Measurements from ENCODE around the gene LRMDA. TPM values are rescaled to one million over a fixed set of nuclear protein-coding genes. Genes with fewer than 3 reads are reported as not detected.
A peak's percentile ranks its signal among the peaks of the same experiment; 100 is the strongest.

The LRMDA gene
- polyA plus RNA-seq, 2 of the 4 experiments (the other 2 are of a cell fraction) = 4.6 to 5.2 TPM

DNA sequence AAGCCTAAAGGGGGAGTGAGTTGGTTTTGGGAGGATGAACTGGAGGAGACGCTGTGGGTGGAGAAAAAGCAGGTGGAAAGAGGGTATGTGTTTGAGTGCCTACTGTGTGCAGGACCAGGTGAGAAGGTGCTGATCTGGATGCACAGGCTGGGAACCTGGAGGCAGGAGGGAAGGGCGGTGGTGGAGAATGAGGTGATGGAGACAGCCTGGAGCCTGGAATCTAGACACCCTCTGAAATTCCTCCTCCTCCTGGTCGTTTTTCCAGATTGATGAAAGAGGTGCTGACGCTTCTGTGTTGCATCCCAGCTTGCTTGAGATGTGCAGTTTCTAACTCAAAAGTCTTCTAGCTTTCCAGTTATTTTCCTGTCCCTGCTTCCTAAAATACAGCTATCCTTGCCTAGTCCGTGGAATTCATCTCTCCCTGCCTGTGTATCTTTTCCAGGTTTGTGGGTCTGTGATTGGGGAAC is 67.5 kb downstream of the LRMDA start:
- DNase-seq (ENCODE audit: low read depth in 1 of 2, low spot score in 1 of 2) (no peak), ATAC-seq (no peak), FAIRE-seq (no peak)
- POLR2A ChIA-PET = no interaction called here
- no peak overlapping the region for H3K4me3 ChIP-seq
- 62% methylated on average over 5 of the region's 5 CpGs for WGBS (ENCODE audit: missing lambda C conversion rate)
- H3K9me3 ChIP-seq = no peaks in the 10 kb centered on the region
- no peaks in the 10 kb centered on the region for H3K4me1 ChIP-seq
- CTCF ChIA-PET = interaction anchor here (0.6 to 1.1 kb wide), 2 partner anchors 10 to 75 kb away, joined by 4 to 5 read pairs; no protein-coding TSS in a partner anchor
- H3K27ac ChIP-seq = peak overlapping the region in 1 of 2 experiments; percentile 14; a peak in 2 of 6 replicates
- no peak for TF ChIP-seq ZC3H11A (IDR thresholded peaks at IDR 0.05)
- no peak for TF ChIP-seq FOSL2 (IDR thresholded peaks at IDR 0.05)
- TF ChIP-seq FOSL2 (CRISPR knock-in tag; IDR thresholded peaks at IDR 0.05) = no peak
- TF ChIP-seq ZFP36 (IDR thresholded peaks at IDR 0.05; ENCODE audit: borderline replicate concordance, partially characterized antibody) = no peak
- TF ChIP-seq HEYL (CRISPR knock-in tag; IDR thresholded peaks at IDR 0.05) = no peak
- TF ChIP-seq CHD2 (IDR thresholded peaks at IDR 0.05; ENCODE audit: low read length, partially characterized antibody) = no peak
- TF ChIP-seq GATA3 (IDR thresholded peaks at IDR 0.05; ENCODE audit: borderline replicate concordance) = no peak
- TF ChIP-seq, protein P1, sequence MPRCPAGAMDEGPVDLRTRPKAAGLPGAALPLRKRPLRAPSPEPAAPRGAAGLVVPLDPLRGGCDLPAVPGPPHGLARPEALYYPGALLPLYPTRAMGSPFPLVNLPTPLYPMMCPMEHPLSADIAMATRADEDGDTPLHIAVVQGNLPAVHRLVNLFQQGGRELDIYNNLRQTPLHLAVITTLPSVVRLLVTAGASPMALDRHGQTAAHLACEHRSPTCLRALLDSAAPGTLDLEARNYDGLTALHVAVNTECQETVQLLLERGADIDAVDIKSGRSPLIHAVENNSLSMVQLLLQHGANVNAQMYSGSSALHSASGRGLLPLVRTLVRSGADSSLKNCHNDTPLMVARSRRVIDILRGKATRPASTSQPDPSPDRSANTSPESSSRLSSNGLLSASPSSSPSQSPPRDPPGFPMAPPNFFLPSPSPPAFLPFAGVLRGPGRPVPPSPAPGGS (IDR thresholded peaks at IDR 0.05) = no peak
- no peak for TF ChIP-seq PHF8 (IDR thresholded peaks at IDR 0.05; ENCODE audit: borderline replicate concordance, low read depth)
- no peak for TF ChIP-seq TFCP2L1 (CRISPR knock-in tag; IDR thresholded peaks at IDR 0.05)
- TF ChIP-seq, protein P2, sequence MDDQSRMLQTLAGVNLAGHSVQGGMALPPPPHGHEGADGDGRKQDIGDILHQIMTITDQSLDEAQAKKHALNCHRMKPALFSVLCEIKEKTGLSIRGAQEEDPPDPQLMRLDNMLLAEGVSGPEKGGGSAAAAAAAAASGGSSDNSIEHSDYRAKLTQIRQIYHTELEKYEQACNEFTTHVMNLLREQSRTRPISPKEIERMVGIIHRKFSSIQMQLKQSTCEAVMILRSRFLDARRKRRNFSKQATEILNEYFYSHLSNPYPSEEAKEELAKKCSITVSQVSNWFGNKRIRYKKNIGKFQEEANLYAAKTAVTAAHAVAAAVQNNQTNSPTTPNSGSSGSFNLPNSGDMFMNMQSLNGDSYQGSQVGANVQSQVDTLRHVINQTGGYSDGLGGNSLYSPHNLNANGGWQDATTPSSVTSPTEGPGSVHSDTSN (IDR thresholded peaks at IDR 0.05) = no peak
- TF ChIP-seq NR3C1 (IDR thresholded peaks at IDR 0.05) = no peak
- H3K4me2 ChIP-seq = no peak overlapping the region

DNA sequence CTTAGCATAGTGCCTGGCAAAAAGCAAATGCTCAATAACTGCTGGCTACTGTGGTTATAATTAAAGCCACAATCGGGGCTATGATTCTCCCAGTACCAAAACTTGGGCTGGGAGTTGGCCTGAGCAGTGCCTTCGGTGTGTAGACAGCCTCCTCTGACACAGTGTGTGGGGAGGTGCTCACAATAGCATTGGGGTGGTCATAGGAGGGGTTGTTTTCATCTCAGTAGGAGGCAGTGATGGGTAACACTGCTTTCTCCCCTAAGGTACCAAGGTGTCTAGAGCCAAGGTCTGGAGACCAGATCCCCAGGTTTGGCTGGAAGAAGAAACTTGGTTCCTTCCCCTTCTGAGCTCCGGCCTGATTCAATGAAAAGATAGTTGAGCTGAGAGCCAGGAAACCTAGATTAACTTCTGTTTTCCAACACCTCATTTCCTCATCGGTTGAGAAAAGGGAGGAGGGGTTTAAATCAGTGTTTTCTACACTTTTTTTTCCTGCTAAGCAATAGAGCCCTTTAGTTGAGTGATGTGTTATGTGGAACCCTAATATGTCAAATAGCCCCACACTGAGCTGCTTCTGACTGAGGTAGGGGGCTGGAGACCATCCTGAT is 68.2 kb downstream of the LRMDA start:
- 54% methylated on average over 4 of the region's 4 CpGs for WGBS (ENCODE audit: missing lambda C conversion rate)
- FAIRE-seq (no peak), ATAC-seq (no peak), DNase-seq (ENCODE audit: low read depth in 1 of 2, low spot score in 1 of 2) (no peak)
- TF ChIP-seq MYC (IDR thresholded peaks at IDR 0.05; ENCODE audit: borderline replicate concordance, low read length) = no peak
- TF ChIP-seq BHLHE40 (IDR thresholded peaks at IDR 0.05; ENCODE audit: low read depth, low read length) = no peak
- TF ChIP-seq, protein P3, sequence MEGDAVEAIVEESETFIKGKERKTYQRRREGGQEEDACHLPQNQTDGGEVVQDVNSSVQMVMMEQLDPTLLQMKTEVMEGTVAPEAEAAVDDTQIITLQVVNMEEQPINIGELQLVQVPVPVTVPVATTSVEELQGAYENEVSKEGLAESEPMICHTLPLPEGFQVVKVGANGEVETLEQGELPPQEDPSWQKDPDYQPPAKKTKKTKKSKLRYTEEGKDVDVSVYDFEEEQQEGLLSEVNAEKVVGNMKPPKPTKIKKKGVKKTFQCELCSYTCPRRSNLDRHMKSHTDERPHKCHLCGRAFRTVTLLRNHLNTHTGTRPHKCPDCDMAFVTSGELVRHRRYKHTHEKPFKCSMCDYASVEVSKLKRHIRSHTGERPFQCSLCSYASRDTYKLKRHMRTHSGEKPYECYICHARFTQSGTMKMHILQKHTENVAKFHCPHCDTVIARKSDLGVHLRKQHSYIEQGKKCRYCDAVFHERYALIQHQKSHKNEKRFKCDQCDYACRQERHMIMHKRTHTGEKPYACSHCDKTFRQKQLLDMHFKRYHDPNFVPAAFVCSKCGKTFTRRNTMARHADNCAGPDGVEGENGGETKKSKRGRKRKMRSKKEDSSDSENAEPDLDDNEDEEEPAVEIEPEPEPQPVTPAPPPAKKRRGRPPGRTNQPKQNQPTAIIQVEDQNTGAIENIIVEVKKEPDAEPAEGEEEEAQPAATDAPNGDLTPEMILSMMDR (IDR thresholded peaks at IDR 0.05) = no peak
- TF ChIP-seq, protein P4, sequence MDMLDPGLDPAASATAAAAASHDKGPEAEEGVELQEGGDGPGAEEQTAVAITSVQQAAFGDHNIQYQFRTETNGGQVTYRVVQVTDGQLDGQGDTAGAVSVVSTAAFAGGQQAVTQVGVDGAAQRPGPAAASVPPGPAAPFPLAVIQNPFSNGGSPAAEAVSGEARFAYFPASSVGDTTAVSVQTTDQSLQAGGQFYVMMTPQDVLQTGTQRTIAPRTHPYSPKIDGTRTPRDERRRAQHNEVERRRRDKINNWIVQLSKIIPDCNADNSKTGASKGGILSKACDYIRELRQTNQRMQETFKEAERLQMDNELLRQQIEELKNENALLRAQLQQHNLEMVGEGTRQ (IDR thresholded peaks at IDR 0.05) = no peak
- no peak for TF ChIP-seq PHF8 (IDR thresholded peaks at IDR 0.05; ENCODE audit: borderline replicate concordance, low read depth)
- no peak for TF ChIP-seq CEBPB (IDR thresholded peaks at IDR 0.05)
- TF ChIP-seq RAD21 (conservative IDR thresholded peaks at IDR 0.05 in 1 of 2, IDR thresholded peaks at IDR 0.05 in 1 of 2) = no peak
- no peaks in the 10 kb centered on the region for H3K9me3 ChIP-seq
- peak overlapping the region in 1 of 2 experiments; percentile 14; a peak in 1 of 6 replicates for H3K27ac ChIP-seq
- H3K4me2 ChIP-seq = no peak overlapping the region
- no peak overlapping the region for H3K4me3 ChIP-seq
- ChIA-PET CTCF (interaction anchor here (1.1 kb wide), 1 partner anchor 10 kb away, joined by 4 read pairs; no protein-coding TSS in a partner anchor), POLR2A (no interaction called here)
- no peaks in the 10 kb centered on the region for H3K4me1 ChIP-seq

All from A549 (cell line).